ENCODE measurements around the gene LAD1.

Gene LAD1

GRCh38 chr1:201371792-201372191 lies 27.3 kb downstream of the LAD1 start:
- ChIA-PET POLR2A (no interaction called here), CTCF (interaction anchor here (0.8 kb wide), 1 partner anchor 11 kb away, joined by 4 read pairs; no protein-coding TSS in a partner anchor)
- TF ChIP-seq FOXM1 (IDR thresholded peaks at IDR 0.05; ENCODE audit: borderline replicate concordance) (no peak), ELF4 (IDR thresholded peaks at IDR 0.05) (no peak), FOXA1 (IDR thresholded peaks at IDR 0.05) (no peak), HDGF (IDR thresholded peaks at IDR 0.05; ENCODE audit: borderline replicate concordance) (no peak), TARDBP (IDR thresholded peaks at IDR 0.05) (no peak), SUZ12 (IDR thresholded peaks at IDR 0.05) (no peak), NFRKB (IDR thresholded peaks at IDR 0.05) (no peak), FOXK2 (IDR thresholded peaks at IDR 0.05) (no peak), L3MBTL2 (conservative IDR thresholded peaks at IDR 0.05) (no peak), ZNF384 (IDR thresholded peaks at IDR 0.05) (no peak), CTBP1 (IDR thresholded peaks at IDR 0.05; ENCODE audit: borderline replicate concordance) (no peak), LEF1 (IDR thresholded peaks at IDR 0.05; ENCODE audit: borderline replicate concordance) (no peak), BHLHE40 (IDR thresholded peaks at IDR 0.05; ENCODE audit: borderline replicate concordance) (no peak), ARNT (IDR thresholded peaks at IDR 0.05) (no peak), SP1 (IDR thresholded peaks at IDR 0.05) (no peak)
- TF ChIP-seq, protein P1, sequence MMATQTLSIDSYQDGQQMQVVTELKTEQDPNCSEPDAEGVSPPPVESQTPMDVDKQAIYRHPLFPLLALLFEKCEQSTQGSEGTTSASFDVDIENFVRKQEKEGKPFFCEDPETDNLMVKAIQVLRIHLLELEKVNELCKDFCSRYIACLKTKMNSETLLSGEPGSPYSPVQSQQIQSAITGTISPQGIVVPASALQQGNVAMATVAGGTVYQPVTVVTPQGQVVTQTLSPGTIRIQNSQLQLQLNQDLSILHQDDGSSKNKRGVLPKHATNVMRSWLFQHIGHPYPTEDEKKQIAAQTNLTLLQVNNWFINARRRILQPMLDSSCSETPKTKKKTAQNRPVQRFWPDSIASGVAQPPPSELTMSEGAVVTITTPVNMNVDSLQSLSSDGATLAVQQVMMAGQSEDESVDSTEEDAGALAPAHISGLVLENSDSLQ (IDR thresholded peaks at IDR 0.05), result no peak
- DNase-seq (ENCODE audit: extremely low spot score), result no peak

DNA sequence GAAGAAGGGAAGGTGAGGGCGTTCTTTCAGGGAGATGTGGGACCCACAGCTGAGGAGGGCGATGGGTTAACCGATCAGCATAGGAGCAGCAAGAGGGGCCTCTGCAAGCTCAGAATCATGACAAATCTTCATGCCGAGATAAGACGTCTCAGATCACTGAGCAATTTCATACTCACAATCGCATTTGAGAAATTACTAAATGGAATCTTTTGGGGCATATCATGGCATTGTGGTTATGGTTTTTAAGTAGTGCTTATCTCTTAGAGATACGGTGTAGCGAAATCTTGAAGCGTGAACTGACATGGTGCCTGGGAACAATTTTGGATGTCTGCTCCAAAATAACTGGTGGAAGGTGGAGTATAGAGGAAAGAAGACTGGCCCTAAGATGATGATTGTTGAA lies 27.8 kb downstream of the LAD1 start:
- POLR2A ChIA-PET, result no interaction called here
- CTCF ChIA-PET, result interaction anchor here (0.8 kb wide), 2 partner anchors 10 to 11 kb away, joined by 4 read pairs; no protein-coding TSS in a partner anchor
- no peak for DNase-seq (ENCODE audit: extremely low spot score)

DNA sequence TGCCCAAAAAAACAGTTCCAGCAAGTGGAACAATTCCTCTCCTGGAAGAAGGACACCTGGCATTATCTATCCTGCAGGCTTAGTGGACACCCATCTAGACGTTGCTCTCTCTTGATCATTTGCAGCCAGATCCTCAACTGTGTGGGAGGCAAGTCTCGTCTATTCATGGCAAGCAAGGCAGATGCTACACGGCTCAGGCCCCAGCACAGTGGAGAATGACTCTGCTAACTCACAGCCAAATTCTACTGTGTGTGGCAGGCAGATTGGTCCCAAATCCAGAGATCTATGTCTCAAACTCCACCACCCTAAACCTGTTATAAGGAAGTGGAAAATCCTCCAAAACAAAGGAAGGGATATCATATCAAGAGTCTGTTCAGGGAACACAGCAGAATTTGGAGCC lies 28.6 kb downstream of the LAD1 start:
- TF ChIP-seq LEF1 (IDR thresholded peaks at IDR 0.05; ENCODE audit: borderline replicate concordance), result no peak
- no peak for TF ChIP-seq L3MBTL2 (conservative IDR thresholded peaks at IDR 0.05)
- TF ChIP-seq BHLHE40 (IDR thresholded peaks at IDR 0.05; ENCODE audit: borderline replicate concordance), result no peak
- TF ChIP-seq FOXA1 (IDR thresholded peaks at IDR 0.05), result no peak
- TF ChIP-seq HDGF (IDR thresholded peaks at IDR 0.05; ENCODE audit: borderline replicate concordance), result no peak
- TF ChIP-seq NFRKB (IDR thresholded peaks at IDR 0.05), result no peak
- TF ChIP-seq FOXM1 (IDR thresholded peaks at IDR 0.05; ENCODE audit: borderline replicate concordance), result no peak
- TF ChIP-seq ARNT (IDR thresholded peaks at IDR 0.05), result no peak
- TF ChIP-seq FOXK2 (IDR thresholded peaks at IDR 0.05), result no peak
- no peak for TF ChIP-seq TARDBP (IDR thresholded peaks at IDR 0.05)
- no peak for TF ChIP-seq CTBP1 (IDR thresholded peaks at IDR 0.05; ENCODE audit: borderline replicate concordance)
- TF ChIP-seq SP1 (IDR thresholded peaks at IDR 0.05), result no peak
- TF ChIP-seq ELF4 (IDR thresholded peaks at IDR 0.05), result no peak
- no peak for DNase-seq (ENCODE audit: extremely low spot score)
- POLR2A ChIA-PET, result no interaction called here
- CTCF ChIA-PET, result interaction anchor here (0.8 kb wide), 1 partner anchor 10 kb away, joined by 4 read pairs; no protein-coding TSS in a partner anchor

More for the DNA sequence above, 27.8 kb downstream of the LAD1 start:
- no peak for TF ChIP-seq SUZ12 (IDR thresholded peaks at IDR 0.05)

DNA sequence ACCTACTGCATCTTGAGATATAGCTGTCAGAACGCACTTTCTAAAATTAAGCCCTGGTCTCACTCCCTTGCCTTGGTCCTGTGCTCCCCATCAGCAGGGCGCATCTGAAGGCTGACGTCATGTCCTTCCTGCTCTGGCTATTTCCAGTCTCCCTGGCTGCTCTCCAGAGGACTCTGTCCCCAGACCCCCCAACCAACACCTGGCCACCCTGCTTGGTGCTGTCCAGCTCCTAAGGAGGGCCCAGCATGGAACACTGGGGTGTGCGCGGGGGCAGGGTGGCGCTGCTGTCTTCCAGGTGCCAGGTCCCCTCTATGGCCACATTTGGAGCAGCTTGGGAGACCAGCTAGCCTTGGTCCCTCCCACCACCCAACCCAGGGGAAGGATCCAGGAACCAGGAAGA lies 29.9 kb downstream of the LAD1 start:
- CTCF ChIA-PET, result no interaction called here

DNA sequence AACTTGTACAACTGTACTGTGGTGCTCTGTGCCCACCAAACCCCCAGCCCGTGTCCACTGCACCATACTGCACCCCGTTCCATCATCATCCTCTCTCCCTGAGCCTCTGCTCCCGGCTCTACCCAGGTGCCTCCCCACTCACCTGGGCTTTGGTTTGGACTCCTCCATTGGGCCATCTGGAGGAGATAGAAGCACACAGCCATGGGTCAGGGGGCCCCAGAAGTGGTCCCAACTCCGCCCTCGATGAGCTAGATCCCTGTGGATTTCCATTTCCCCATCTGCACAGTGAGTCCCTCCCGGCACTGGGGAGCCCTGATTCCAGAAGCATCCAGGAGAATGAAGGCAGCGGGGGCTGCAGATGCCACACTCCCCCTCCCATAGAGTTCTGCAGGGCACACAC lies 32.4 kb downstream of the LAD1 start:
- POLR2A ChIA-PET, result no interaction called here
- TF ChIP-seq SP1 (IDR thresholded peaks at IDR 0.05), result no peak
- TF ChIP-seq TARDBP (IDR thresholded peaks at IDR 0.05), result no peak
- no peak for TF ChIP-seq ELF4 (IDR thresholded peaks at IDR 0.05)
- TF ChIP-seq NFRKB (IDR thresholded peaks at IDR 0.05), result no peak
- no peak for TF ChIP-seq FOXM1 (IDR thresholded peaks at IDR 0.05; ENCODE audit: borderline replicate concordance)
- TF ChIP-seq L3MBTL2 (conservative IDR thresholded peaks at IDR 0.05), result no peak
- TF ChIP-seq BHLHE40 (IDR thresholded peaks at IDR 0.05; ENCODE audit: borderline replicate concordance), result no peak
- no peak for TF ChIP-seq FOXA1 (IDR thresholded peaks at IDR 0.05)
- no peak for TF ChIP-seq ZNF384 (IDR thresholded peaks at IDR 0.05)
- TF ChIP-seq HDGF (IDR thresholded peaks at IDR 0.05; ENCODE audit: borderline replicate concordance), result no peak
- no peak for TF ChIP-seq SUZ12 (IDR thresholded peaks at IDR 0.05)
- CTCF ChIA-PET, result no interaction called here
- DNase-seq (ENCODE audit: extremely low spot score), result no peak

More for the DNA sequence above, 29.9 kb downstream of the LAD1 start:
- no peak for DNase-seq (ENCODE audit: extremely low spot score)
- POLR2A ChIA-PET, result no interaction called here
- TF ChIP-seq L3MBTL2 (conservative IDR thresholded peaks at IDR 0.05) (no peak), ZNF384 (IDR thresholded peaks at IDR 0.05) (no peak), SP1 (IDR thresholded peaks at IDR 0.05) (no peak), HDGF (IDR thresholded peaks at IDR 0.05; ENCODE audit: borderline replicate concordance) (no peak), BHLHE40 (IDR thresholded peaks at IDR 0.05; ENCODE audit: borderline replicate concordance) (no peak), TARDBP (IDR thresholded peaks at IDR 0.05) (no peak), SUZ12 (IDR thresholded peaks at IDR 0.05) (no peak), NFRKB (IDR thresholded peaks at IDR 0.05) (no peak), ARNT (IDR thresholded peaks at IDR 0.05) (no peak), CTBP1 (IDR thresholded peaks at IDR 0.05; ENCODE audit: borderline replicate concordance) (no peak), FOXK2 (IDR thresholded peaks at IDR 0.05) (no peak), LEF1 (IDR thresholded peaks at IDR 0.05; ENCODE audit: borderline replicate concordance) (no peak), FOXM1 (IDR thresholded peaks at IDR 0.05; ENCODE audit: borderline replicate concordance) (no peak)
- TF ChIP-seq, protein P1 (IDR thresholded peaks at IDR 0.05), result no peak

GRCh38 chr1:201365251-201365650 lies 33.9 kb downstream of the LAD1 start:
- TF ChIP-seq HDGF (IDR thresholded peaks at IDR 0.05; ENCODE audit: borderline replicate concordance), result no peak
- no peak for TF ChIP-seq LEF1 (IDR thresholded peaks at IDR 0.05; ENCODE audit: borderline replicate concordance)
- TF ChIP-seq NFRKB (IDR thresholded peaks at IDR 0.05), result no peak
- TF ChIP-seq FOXM1 (IDR thresholded peaks at IDR 0.05; ENCODE audit: borderline replicate concordance), result no peak
- no peak for TF ChIP-seq ELF4 (IDR thresholded peaks at IDR 0.05)
- no peak for TF ChIP-seq ARNT (IDR thresholded peaks at IDR 0.05)
- TF ChIP-seq SP1 (IDR thresholded peaks at IDR 0.05), result no peak
- no peak for TF ChIP-seq TARDBP (IDR thresholded peaks at IDR 0.05)
- TF ChIP-seq, protein P1 (IDR thresholded peaks at IDR 0.05), result no peak
- TF ChIP-seq BHLHE40 (IDR thresholded peaks at IDR 0.05; ENCODE audit: borderline replicate concordance), result no peak
- no peak for TF ChIP-seq L3MBTL2 (conservative IDR thresholded peaks at IDR 0.05)
- no peak for TF ChIP-seq FOXA1 (IDR thresholded peaks at IDR 0.05)
- TF ChIP-seq SUZ12 (IDR thresholded peaks at IDR 0.05), result no peak
- TF ChIP-seq FOXK2 (IDR thresholded peaks at IDR 0.05), result no peak
- POLR2A ChIA-PET, result no interaction called here
- CTCF ChIA-PET, result interaction anchor here (0.6 kb wide), 1 partner anchor 110 kb away, joined by 3 read pairs; no protein-coding TSS in a partner anchor
- DNase-seq (ENCODE audit: extremely low spot score), result no peak

Data from HEK293T (cell line).